Skeletal muscle satellite cell (primary cell): ENCODE results near the gene USP24.
"Not testable (repeated sequence)": the region's sequence is repeated elsewhere in the genome, so short reads cannot be mapped to it uniquely, and the experiment has no call there.

Experiments
- H3K27me3 ChIP-seq: 2 replicates; pipeline ENCODE4 v1.7.0; 2013; ENCODE audit warnings: low read length; ENCODE audit not compliant: control insufficient read depth, insufficient read depth
- H3K36me3 ChIP-seq: 2 replicates; pipeline ENCODE4 v1.7.0; 2013; ENCODE audit warnings: mild to moderate bottlenecking, control low read depth, low read length; ENCODE audit not compliant: insufficient read depth
- H3K4me1 ChIP-seq: 2 replicates; pipeline ENCODE4 v1.7.0; 2013; ENCODE audit warnings: low read length; ENCODE audit not compliant: control insufficient read depth, insufficient read depth
- H3K4me2 ChIP-seq: 2 replicates; pipeline ENCODE4 v1.7.0; 2013; ENCODE audit warnings: mild to moderate bottlenecking, low read length
- H3K4me3 ChIP-seq: 2 replicates; pipeline ENCODE4 v1.7.0; 2013; ENCODE audit warnings: low read length
- H3K9ac ChIP-seq: 2 replicates; pipeline ENCODE4 v1.7.0; 2013; ENCODE audit warnings: mild to moderate bottlenecking, low read depth, low read length, moderate library complexity
- H3K9me3 ChIP-seq: replicated peaks from 2 replicates; pipeline ENCODE4 v1.7.0; 2013; ENCODE audit warnings: mild to moderate bottlenecking, control low read depth, low read length

Gene USP24

GRCh38 chr1:55194851-55195250 lies 20.3 kb downstream of the USP24 start:
- H3K4me1 ChIP-seq = peaks cover 23% of the 10 kb centered on the region
- no peak overlapping the region for H3K4me3 ChIP-seq

GRCh38 chr1:55192093-55192492 lies 23.1 kb downstream of the USP24 start:
- peaks cover 23% of the 10 kb centered on the region for H3K4me1 ChIP-seq
- H3K4me3 ChIP-seq = no peak overlapping the region
- no peaks in the 10 kb centered on the region for H3K9me3 ChIP-seq
- H3K27me3 ChIP-seq = no peaks in the 10 kb centered on the region
- H3K9ac ChIP-seq = no peak overlapping the region
- H3K4me2 ChIP-seq = no peak overlapping the region
- no peaks in the 10 kb centered on the region for H3K36me3 ChIP-seq

More at GRCh38 chr1:55194851-55195250, 20.3 kb downstream of the USP24 start:
- no peaks in the 10 kb centered on the region for H3K36me3 ChIP-seq
- H3K27me3 ChIP-seq = no peaks in the 10 kb centered on the region
- H3K4me2 ChIP-seq = no peak overlapping the region
- H3K9me3 ChIP-seq = no peaks in the 10 kb centered on the region
- H3K9ac ChIP-seq = no peak overlapping the region

GRCh38 chr1:55191219-55191952 lies 23.8 kb downstream of the USP24 start:
- not testable (repeated sequence) for H3K36me3 ChIP-seq, H3K4me3 ChIP-seq, H3K9ac ChIP-seq, H3K9me3 ChIP-seq, H3K27me3 ChIP-seq
- H3K4me2 ChIP-seq = peak overlapping the region; percentile 45
- H3K4me1 ChIP-seq = peaks cover 23% of the 10 kb centered on the region

GRCh38 chr1:55190109-55190508 lies 25.1 kb downstream of the USP24 start:
- no peaks in the 10 kb centered on the region for H3K27me3 ChIP-seq
- H3K4me3 ChIP-seq = no peak overlapping the region
- H3K9ac ChIP-seq = no peak overlapping the region
- no peak overlapping the region for H3K4me2 ChIP-seq
- no peaks in the 10 kb centered on the region for H3K9me3 ChIP-seq
- H3K4me1 ChIP-seq = peaks cover 13% of the 10 kb centered on the region
- no peaks in the 10 kb centered on the region for H3K36me3 ChIP-seq

- Histone ChIP-seq H3K9me3 (peaks cover 5% of the 10 kb centered on the region), H3K4me1 (peaks cover 13% of the 10 kb centered on the region), H3K27me3 (no peaks in the 10 kb centered on the region), H3K36me3 (no peaks in the 10 kb centered on the region), H3K9ac (no peak overlapping the region), H3K4me3 (no peak overlapping the region), H3K4me2 (no peak overlapping the region)
Measured at GRCh38 chr1:55188909-55189308, 26.3 kb downstream of the USP24 start.

GRCh38 chr1:55185832-55186231 lies 29.3 kb downstream of the USP24 start:
- peaks cover 5% of the 10 kb centered on the region for H3K4me1 ChIP-seq
- no peaks in the 10 kb centered on the region for H3K27me3 ChIP-seq
- no peak overlapping the region for H3K9ac ChIP-seq
- H3K4me3 ChIP-seq = no peak overlapping the region
- H3K9me3 ChIP-seq = peaks cover 5% of the 10 kb centered on the region
- no peak overlapping the region for H3K4me2 ChIP-seq
- no peaks in the 10 kb centered on the region for H3K36me3 ChIP-seq

GRCh38 chr1:55184859-55185258 lies 30.3 kb downstream of the USP24 start:
- Histone ChIP-seq H3K9ac (no peak overlapping the region), H3K4me2 (no peak overlapping the region), H3K27me3 (no peaks in the 10 kb centered on the region), H3K9me3 (peaks cover 5% of the 10 kb centered on the region), H3K4me1 (no peaks in the 10 kb centered on the region), H3K36me3 (no peaks in the 10 kb centered on the region), H3K4me3 (no peak overlapping the region)

GRCh38 chr1:55181666-55182065 lies 33.5 kb downstream of the USP24 start:
- Histone ChIP-seq H3K4me2 (no peak overlapping the region), H3K36me3 (peaks cover 7% of the 10 kb centered on the region), H3K27me3 (no peaks in the 10 kb centered on the region), H3K9ac (no peak overlapping the region), H3K4me3 (no peak overlapping the region), H3K9me3 (peaks cover 5% of the 10 kb centered on the region), H3K4me1 (peaks cover 7% of the 10 kb centered on the region)

GRCh38 chr1:55180075-55180670 lies 35.0 kb downstream of the USP24 start:
- no peak overlapping the region for H3K4me2 ChIP-seq
- H3K9ac ChIP-seq = no peak overlapping the region
- H3K36me3 ChIP-seq = peaks cover 11% of the 10 kb centered on the region
- peaks cover 5% of the 10 kb centered on the region for H3K9me3 ChIP-seq
- no peaks in the 10 kb centered on the region for H3K27me3 ChIP-seq
- H3K4me1 ChIP-seq = peaks cover 7% of the 10 kb centered on the region
- H3K4me3 ChIP-seq = no peak overlapping the region

- H3K36me3 ChIP-seq = peaks cover 14% of the 10 kb centered on the region
- H3K9ac ChIP-seq = no peak overlapping the region
- no peak overlapping the region for H3K4me3 ChIP-seq
- H3K27me3 ChIP-seq = no peaks in the 10 kb centered on the region
- H3K4me1 ChIP-seq = peaks cover 7% of the 10 kb centered on the region
- H3K9me3 ChIP-seq = peaks cover 2% of the 10 kb centered on the region
- H3K4me2 ChIP-seq = no peak overlapping the region
Measured at GRCh38 chr1:55179177-55179835, 35.9 kb downstream of the USP24 start.

- Histone ChIP-seq H3K27me3 (no peaks in the 10 kb centered on the region), H3K4me1 (no peaks in the 10 kb centered on the region), H3K36me3 (peaks cover 35% of the 10 kb centered on the region), H3K9me3 (no peaks in the 10 kb centered on the region), H3K9ac (no peak overlapping the region), H3K4me2 (no peak overlapping the region), H3K4me3 (no peak overlapping the region)
Measured at GRCh38 chr1:55172687-55173086, 42.5 kb downstream of the USP24 start.
